ENCODE data around the gene PYROXD2.

PYROXD2 gene

GRCh38 chr10:98414932-98415730 is at the start of gene PYROXD2:
TSS of gene PYROXD2 (minus strand) at chr10:98415182. CDS start at chr10:98415135, 47 bp downstream.
- DNase-seq (ENCODE audit: low read depth) = peak; percentile 93

DNA sequence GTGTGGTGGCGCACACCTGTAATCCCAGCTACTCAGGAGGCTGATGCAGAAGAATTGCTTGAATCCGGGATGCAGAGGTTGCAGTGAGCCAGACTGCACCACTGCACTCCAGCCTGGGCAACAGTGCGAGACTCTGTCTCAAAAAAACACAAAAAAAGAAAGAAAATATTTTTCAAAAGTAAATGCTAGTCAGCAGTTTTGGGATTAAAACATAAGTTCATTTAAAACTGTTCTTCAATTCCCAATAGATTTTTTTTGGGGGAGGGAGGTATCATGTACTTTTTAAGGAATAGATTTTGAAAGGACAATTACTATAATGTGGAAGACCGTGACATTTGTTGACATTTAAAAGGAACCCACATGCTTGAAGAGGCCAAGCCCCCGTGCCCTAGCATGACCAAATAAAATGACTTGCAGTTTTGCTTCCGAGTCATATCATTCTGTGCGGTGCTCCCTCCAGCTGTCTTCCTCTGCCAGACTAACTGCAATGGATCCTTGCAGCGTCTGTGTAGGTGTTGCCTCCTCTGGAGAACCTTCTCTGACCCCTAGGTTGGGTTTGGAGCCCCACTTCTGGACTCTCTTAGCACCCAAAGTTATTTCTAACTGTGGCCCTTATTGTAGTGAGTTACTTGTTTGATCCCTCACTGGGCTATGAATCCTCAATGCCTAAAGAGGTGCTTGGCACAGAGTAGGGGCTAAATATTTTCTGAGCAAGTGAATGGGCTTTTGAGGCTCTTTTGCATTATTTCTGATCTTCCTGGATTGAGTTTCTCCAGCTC is 49.2 kb upstream of the PYROXD2 start:
- DNase-seq (ENCODE audit: low read depth) = no peak

DNA sequence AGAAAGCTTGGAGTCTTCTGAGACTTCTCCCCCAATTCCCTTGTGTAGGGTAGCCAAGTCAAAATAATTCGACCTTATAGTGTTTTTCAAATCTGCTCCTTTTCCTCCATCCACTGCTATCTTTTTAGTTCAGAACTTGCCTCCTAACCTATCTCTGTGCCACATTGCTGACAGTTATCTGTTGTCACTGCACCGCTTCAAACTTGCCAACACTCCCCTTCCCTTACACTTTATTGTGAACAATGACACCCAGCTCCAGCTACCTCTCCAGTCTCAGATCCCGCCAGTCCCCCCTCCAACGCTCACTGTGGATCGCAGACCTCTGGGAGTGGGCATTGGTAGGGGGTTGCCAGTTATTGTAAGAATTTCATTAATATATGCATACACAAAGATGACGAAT is 48.0 kb upstream of the PYROXD2 start:
- no peak for DNase-seq (ENCODE audit: low read depth)

GRCh38 chr10:98461500-98461842 is 46.5 kb upstream of the PYROXD2 start:
- no peak for DNase-seq (ENCODE audit: low read depth)

GRCh38 chr10:98460837-98461499 is 46.0 kb upstream of the PYROXD2 start:
- DNase-seq (ENCODE audit: low read depth) = peak; percentile 95

DNA sequence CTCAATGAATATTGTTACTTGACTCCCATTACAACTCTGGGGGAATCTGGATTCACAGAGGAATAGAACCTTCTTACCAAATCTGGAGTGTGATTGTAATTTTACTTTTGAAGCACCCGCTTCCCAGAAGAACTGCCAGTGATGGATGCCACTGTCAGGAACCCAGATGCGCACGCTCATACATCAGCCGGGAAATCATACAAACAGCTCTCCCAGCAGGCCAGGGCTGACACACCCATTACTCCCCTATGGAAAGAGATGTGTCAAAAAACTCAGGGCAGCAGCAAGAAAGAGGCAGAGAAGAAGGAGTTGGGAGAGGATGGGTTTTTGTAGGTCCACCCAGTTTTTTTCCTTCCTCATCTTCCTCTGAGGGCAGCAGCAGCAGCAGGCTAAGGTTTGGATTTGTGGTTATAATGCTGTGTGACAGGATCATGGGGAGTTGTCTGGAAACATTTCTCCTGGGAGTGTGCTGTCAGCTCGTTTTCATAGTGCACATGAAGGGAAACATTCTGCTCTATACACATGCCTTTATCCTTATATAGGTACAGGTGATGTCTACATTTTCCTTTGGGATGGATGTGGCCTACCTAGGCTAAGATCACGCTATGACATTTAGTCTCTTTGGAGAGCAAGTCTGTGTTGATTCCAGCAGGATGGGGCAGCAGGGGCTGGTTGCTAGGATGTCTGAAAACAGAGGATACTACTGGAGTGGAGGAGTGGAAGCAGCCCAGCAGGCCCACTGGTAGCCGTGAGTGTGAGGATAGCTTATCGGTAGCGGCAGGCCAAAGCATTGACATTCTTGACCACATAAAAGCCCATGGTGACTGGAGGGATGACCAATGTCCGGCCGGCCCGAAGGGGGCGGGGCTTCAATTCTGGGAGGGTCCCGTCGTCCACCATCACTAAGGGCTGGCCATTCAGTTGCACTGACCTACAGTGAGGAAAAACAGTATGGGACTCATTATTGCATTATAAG is 44.1 kb upstream of the PYROXD2 start:
- DNase-seq (ENCODE audit: low read depth) = no peak

DNA sequence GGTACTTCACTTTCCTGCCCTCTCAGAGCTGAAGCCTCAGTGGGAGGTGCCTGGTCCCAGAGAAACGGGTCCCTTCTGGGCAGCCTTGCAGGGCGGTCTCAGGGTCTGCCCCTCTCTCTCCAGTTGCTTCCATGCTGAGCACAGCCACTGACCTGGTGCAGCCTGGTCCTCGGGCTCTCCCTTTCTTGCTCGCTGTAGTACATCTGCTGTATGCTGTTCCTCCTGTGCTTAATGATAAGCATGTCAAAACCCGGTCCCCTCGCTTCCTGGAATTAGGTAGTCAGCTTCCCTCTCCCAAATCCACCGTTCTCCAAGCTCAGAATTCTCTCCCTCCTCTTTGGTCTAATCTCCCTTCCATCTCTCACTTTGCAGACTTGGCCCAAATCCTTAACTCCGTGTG is 42.7 kb upstream of the PYROXD2 start:
- no peak for DNase-seq (ENCODE audit: low read depth)

DNA sequence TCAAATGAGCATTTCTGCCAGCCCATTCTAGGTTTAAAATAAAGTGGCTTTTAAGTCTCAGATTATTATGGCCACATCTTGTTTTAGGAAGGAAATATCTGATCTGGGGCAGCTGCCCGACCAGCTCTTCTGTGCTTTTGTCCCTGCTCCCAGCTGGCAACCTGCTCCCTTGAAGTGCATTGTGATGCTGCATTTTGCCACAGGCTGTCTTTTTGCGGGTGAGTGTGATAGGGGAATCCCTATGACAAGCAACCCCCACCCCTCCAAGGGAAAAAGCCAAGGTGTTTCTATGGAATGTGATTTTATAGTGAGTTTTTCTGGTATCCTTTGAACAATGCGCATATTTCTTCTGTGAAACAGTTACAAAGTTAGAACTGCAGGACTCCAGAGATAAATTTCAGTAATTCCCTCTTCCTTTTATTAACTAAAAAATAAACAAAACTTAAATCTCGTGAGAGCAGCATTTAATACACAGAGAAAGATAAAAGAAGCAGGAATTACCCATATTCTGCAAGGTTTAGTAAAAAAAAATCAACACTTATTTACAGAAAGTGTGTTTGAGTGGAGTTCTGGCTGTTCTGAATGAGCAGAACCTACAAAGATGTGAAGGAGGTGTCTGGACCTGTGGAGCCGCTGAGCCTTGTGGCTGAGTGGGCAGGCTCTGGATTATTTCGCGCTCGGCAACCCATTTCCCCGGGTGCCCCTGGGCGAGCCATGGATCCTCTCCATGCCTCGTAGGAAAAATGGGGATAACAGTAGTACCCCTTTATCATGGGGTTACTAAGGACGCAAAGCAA is 41.9 kb upstream of the PYROXD2 start:
- no peak for DNase-seq (ENCODE audit: low read depth)

DNA sequence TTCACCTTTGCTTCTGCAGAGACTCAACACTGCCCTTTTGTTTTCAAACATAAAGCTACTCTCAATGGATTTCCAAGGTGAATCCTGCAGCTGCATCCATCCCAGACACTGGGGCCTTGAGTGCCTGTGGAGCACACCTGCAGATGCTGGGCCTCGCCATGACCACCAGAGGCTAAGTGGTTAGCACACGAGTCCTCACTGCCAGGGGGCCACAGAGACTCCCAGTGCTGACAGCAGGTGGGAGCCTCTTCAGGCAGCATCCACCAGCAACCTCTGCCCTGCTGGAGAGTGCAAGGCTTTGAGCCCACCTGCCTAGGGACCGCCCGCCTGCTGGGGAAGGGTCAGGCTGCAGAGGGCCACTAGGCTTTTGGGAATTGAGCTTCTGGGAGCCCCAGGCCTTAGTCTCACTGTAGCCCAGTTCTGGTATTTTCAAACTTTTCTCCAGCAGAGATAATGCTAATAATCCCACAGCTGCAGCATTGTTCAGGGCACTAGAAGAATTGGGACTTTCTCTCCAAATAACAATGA is 41.1 kb upstream of the PYROXD2 start:
- no peak for DNase-seq (ENCODE audit: low read depth)

GRCh38 chr10:98453729-98454128 is 38.7 kb upstream of the PYROXD2 start:
- DNase-seq (ENCODE audit: low read depth) = no peak

DNA sequence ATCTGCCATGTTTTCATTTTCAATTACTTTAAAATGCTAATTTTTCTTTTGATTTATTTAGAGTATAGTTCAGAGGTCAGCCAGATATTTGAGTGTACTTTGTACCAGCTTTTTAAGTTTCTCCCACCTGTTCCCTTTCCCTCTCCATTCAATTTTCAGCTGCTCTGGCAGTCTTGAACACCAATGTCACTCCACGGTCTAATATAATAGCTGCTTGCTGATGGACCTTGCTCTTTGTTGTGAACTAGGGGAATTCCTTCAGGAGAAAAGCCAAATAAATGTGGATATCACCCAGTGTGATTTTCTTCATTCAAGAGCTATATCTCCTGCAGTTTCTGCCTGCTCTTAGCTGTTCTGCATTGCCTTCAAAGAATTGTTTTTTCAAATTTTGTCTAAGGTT is 35.6 kb upstream of the PYROXD2 start:
- no peak for DNase-seq (ENCODE audit: low read depth)

DNA sequence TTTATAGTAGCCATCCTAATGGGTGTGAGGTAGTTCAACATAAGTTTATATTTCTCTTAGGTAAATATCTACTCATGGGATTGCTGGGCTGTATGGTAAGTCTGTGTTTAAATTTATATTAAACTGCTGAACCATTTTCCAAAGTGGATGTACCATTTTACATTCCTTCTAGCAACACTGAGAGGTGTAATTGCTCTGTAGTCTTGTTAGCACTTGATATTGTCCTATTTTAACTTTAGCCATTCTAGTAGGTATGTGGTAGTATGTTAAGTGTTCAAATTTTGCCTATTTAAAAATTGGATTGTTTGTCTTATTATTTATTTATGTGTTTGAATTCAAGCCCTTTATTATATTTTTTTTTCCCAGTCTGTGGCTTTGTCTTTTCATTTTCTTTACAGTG is 34.3 kb upstream of the PYROXD2 start:
- DNase-seq (ENCODE audit: low read depth) = no peak

DNA sequence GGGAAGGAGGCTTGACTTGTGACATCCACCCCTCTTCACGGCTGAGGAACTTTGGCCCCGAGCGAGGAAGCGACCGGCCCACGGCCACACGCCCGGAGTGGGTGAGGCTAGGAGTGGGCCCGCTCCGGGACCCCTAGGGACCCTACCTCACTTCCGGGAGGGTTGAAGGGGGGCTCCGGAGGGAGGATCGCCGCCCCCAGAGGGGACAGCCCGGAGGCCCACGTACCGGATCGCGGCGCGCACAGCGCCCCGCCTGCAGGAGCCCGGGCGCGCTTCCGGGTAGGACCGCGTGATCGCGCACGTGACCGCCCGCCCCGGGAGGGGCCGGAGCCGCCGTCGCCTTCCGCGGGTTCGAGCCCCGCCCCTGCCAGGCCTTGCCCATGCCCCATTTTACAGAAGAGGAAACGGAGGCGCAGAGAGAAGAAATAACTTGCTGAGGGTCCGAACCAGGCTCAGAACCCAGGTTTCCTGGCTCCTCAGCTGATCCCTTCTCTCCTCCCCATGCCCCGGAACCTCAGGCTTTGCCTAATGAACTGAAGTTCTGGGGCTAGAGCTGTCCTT is 31.8 kb upstream of the PYROXD2 start, which contains the start of gene HPS1:
Gene HPS1, minus strand, starts transcription at position 275 of the 561 bp plus-strand sequence. CDS start 3,695 bp downstream, outside the sequence.
- DNase-seq (ENCODE audit: low read depth) = peak; percentile 79

GRCh38 chr10:98446151-98446660 is 31.2 kb upstream of the PYROXD2 start:
- peak; percentile 65 for DNase-seq (ENCODE audit: low read depth)

DNA sequence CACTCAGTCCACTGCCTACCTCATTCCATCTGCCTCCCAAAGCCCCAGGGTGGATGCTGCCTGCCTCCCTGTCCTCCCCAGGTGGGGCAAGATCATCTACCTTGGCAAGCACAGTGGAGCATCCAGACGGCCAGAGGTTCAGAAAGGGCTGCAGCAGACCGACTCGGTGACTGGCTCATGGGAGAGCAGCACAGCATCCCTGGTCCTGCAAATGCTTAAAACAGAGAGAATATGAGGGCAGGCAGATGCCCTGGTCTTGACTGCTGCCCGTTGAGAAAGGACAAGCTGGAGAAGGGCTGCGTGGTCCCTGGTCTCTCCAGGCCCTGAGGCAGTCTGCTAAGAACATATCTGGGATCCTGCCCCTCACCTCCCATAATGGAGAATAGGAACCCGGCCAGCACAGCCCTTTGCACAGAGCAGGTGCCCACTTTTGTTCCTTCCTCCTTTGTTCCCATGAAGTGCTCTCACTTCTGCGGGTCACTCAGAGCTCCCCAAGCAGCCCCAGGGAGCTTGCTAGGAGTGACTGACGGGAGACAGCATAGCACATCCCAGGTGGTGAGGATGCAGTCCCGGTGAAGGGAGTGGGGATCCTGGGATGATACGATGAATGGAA is 30.3 kb upstream of the PYROXD2 start:
- no peak for DNase-seq (ENCODE audit: low read depth)

DNA sequence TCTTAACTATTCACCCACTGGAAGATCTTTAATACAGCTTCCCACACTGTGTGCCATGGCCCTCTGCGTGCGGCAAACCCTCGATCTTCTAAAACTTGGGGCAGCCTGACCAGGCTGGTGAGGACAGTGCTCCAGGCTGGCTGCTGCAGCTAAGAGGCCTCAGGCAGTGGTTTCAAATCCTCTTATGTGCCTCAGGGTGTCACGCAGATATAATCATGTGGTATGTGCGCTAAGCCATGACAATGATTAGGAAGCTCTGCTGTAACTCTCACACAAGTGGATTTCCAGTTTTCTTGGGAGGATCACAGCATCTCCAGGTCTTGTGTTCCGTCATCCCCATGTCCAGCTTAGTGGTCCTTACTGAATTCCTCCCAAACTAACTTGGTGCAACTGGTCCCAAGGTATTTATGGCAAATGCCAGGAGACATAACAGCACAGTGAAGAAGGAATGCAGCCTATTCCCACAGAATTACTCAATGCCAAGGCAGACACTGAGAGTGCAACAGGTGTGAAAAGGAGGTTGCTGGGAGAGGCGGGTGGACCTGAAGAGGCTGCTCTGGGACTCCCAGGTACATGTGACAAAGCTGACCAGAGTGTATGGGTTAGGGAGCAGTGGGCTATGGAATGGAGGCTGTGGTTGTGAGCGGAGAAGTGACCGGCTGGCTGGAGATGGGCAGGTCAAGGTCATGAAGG is 29.5 kb upstream of the PYROXD2 start:
- no peak for DNase-seq (ENCODE audit: low read depth)

DNA sequence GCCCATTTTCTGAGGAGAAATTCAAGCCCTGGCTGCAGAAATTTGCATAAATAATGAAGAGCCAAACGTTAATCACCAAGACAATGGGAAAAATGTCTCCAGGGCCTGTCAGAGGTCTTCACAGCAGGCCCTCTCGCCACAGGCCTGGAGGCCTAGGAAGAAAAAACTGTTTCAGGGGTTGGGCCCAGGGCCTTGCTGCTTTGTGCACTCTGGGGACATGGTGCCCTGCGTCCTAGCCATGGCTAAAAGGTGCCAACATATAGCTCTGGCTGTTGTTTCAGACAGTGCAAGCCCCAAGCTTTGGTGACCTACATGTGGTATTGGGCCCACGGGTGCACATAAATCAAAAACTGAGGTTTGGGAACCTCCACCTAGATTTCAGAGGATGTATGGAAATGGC is 23.7 kb upstream of the PYROXD2 start:
- DNase-seq (ENCODE audit: low read depth) = no peak

DNA sequence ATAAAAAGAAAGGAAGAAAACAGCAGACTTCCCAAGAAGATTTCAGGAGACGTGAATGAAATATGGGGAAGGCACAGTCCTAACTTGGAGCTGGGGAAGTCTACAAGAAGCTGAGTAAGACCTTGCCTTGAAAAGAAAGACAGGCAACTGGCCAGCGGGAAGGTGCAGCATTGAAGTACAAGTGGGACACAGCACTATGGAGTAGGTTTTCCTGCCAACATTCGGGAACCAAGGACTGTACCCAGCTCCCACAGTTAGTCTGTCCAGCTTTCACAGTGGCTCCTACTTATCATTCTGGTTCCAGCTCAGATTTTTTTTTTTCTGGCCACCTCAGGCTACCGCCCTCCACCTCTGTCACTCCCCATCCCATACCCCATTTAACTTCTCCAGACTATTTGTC is 21.7 kb upstream of the PYROXD2 start:
- no peak for DNase-seq (ENCODE audit: low read depth)

- no peak for DNase-seq (ENCODE audit: low read depth)
Observed at GRCh38 chr10:98435178-98435577, 20.2 kb upstream of the PYROXD2 start.

Data from ELR (cell line).